ENCODE data around the gene TBC1D14. TPM values are rescaled to one million over a fixed set of nuclear protein-coding genes. Genes with fewer than 3 reads are reported as not detected.

The TBC1D14 gene
- total and polyA plus RNA-seq, 4 donors = 15.1 to 60.1 (median 46.4) TPM

DNA sequence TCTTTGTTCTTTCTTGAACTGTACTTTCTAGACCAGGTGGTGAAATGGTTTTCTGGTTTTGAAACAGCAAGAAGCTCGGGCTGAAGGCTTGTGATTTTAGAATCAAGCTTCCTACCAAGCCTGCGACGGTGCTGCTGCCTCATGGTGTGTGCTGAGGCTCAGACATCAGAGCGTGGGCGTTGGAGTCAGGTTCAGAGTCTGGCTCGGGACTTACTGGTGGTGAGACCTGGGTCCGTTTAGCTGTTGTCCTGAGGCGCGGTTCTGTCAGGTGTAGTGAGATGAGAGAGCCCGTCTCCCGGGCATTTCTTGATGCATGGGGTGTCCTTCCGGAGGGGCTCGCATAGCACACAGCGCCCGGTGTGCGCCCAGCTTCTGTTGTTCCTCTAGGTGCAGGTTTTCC, 113.9 kb downstream of the TBC1D14 start:
- no peaks in the 10 kb centered on the region for H3K27me3 ChIP-seq (ENCODE audit: control insufficient read depth in 3 of 3, insufficient read depth in 3 of 3, low read length in 2 of 3)
- DNase-seq = no peak
- no peak overlapping the region for H3K4me3 ChIP-seq
- no peaks in the 10 kb centered on the region for H3K4me1 ChIP-seq (ENCODE audit: control insufficient read depth in 5 of 5, insufficient read depth in 5 of 5, low read length in 5 of 5)
- ATAC-seq (ENCODE audit: insufficient read depth, low FRiP score) = no peak
- no peak overlapping the region for H3K27ac ChIP-seq (ENCODE audit: low read depth in 1 of 2, low read length in 1 of 2)
- TF ChIP-seq, protein P1, sequence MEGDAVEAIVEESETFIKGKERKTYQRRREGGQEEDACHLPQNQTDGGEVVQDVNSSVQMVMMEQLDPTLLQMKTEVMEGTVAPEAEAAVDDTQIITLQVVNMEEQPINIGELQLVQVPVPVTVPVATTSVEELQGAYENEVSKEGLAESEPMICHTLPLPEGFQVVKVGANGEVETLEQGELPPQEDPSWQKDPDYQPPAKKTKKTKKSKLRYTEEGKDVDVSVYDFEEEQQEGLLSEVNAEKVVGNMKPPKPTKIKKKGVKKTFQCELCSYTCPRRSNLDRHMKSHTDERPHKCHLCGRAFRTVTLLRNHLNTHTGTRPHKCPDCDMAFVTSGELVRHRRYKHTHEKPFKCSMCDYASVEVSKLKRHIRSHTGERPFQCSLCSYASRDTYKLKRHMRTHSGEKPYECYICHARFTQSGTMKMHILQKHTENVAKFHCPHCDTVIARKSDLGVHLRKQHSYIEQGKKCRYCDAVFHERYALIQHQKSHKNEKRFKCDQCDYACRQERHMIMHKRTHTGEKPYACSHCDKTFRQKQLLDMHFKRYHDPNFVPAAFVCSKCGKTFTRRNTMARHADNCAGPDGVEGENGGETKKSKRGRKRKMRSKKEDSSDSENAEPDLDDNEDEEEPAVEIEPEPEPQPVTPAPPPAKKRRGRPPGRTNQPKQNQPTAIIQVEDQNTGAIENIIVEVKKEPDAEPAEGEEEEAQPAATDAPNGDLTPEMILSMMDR (IDR thresholded peaks at IDR 0.05; ENCODE audit: control extremely low read depth, extremely low read depth) = no peak
- H3K36me3 ChIP-seq (ENCODE audit: control insufficient read depth in 4 of 4, insufficient read depth in 4 of 4, low read length in 4 of 4) = peaks cover 4 to 42% (median 17%) of the 10 kb centered on the region in 4 donors
- no peaks in the 10 kb centered on the region for H3K9me3 ChIP-seq (ENCODE audit: control insufficient read depth in 4 of 4, insufficient read depth in 3 of 4, low read length in 3 of 4)
- H3K9ac ChIP-seq (ENCODE audit: insufficient read depth in 1 of 2, low read length in 2 of 2) = no peak overlapping the region
- WGBS, 2 donors = 95 to 96% methylated on average over 16 of the region's 16 CpGs

DNA sequence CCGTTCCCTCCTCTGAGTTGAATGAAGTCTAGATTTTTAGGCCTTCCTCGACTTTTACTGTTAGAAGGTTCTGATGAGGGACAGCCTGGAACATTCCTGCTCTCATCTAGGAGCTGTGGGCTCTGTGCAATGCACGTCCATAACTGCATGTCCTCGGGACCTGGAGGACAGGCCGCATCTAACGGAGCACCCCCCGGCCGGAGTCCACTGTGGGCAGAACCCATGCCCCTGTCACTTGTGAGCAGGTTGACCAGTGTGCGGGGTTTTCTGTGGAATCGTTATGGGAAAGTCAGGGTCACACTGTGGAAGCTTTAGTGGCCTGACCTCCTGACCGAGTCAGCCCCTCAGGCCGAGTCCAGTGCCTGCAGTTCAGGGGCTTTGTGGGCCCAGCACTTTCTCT, 114.3 kb downstream of the TBC1D14 start:
- DNase-seq = no peak
- Histone ChIP-seq H3K9me3 (ENCODE audit: control insufficient read depth in 4 of 4, insufficient read depth in 3 of 4, low read length in 3 of 4) (no peaks in the 10 kb centered on the region), H3K27me3 (ENCODE audit: control insufficient read depth in 3 of 3, insufficient read depth in 3 of 3, low read length in 2 of 3) (no peaks in the 10 kb centered on the region), H3K4me3 (no peak overlapping the region), H3K9ac (ENCODE audit: insufficient read depth in 1 of 2, low read length in 2 of 2) (no peak overlapping the region), H3K36me3 (ENCODE audit: control insufficient read depth in 4 of 4, insufficient read depth in 4 of 4, low read length in 4 of 4) (peaks cover 4 to 41% (median 17%) of the 10 kb centered on the region in 4 donors), H3K27ac (ENCODE audit: low read depth in 1 of 2, low read length in 1 of 2) (no peak overlapping the region), H3K4me1 (ENCODE audit: control insufficient read depth in 5 of 5, insufficient read depth in 5 of 5, low read length in 5 of 5) (no peaks in the 10 kb centered on the region)
- TF ChIP-seq, protein P1 (IDR thresholded peaks at IDR 0.05; ENCODE audit: control extremely low read depth, extremely low read depth) = no peak
- ATAC-seq (ENCODE audit: insufficient read depth, low FRiP score) = no peak
- 96 to 97% methylated on average over 12 of the region's 12 CpGs for WGBS, 2 donors

DNA sequence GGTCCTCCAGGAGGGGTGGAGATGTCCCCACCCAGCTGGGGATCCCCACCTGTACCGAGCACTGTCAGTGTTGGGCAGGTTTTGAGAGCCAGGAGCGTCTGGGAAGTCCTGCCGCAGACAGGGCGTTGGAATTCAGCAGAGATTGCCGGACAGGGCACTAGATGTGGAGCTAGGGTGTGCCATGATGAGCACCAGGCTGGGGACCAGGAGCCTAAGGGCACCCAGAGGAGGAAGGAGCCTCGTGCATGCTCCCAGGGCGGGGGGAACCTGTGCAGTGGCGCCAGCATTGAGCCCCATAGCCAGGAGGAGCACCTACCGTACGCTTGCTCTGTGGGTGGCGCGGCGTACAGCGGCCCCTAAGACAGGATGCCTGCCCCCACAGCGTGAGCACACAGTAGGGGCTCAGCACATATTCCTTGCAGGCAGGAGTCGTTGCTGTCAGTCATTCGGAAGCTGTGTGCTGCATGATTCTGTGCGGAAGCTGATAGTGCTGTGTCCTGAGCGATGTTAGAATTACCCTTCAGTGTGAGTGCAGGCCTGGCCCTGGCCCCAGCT, 114.8 kb downstream of the TBC1D14 start:
- no peaks in the 10 kb centered on the region for H3K9me3 ChIP-seq (ENCODE audit: control insufficient read depth in 4 of 4, insufficient read depth in 3 of 4, low read length in 3 of 4)
- H3K27me3 ChIP-seq (ENCODE audit: control insufficient read depth in 3 of 3, insufficient read depth in 3 of 3, low read length in 2 of 3) = no peaks in the 10 kb centered on the region
- H3K36me3 ChIP-seq (ENCODE audit: control insufficient read depth in 4 of 4, insufficient read depth in 4 of 4, low read length in 4 of 4) = peaks cover 4 to 39% (median 17%) of the 10 kb centered on the region in 4 donors
- DNase-seq (no peak), ATAC-seq (ENCODE audit: insufficient read depth, low FRiP score) (no peak)
- H3K4me1 ChIP-seq (ENCODE audit: control insufficient read depth in 5 of 5, insufficient read depth in 5 of 5, low read length in 5 of 5) = no peaks in the 10 kb centered on the region
- WGBS, 2 donors = 94 to 95% methylated on average over 19 of the region's 19 CpGs
- no peak overlapping the region for H3K4me3 ChIP-seq
- H3K27ac ChIP-seq (ENCODE audit: low read depth in 1 of 2, low read length in 1 of 2) = no peak overlapping the region
- no peak overlapping the region for H3K9ac ChIP-seq (ENCODE audit: insufficient read depth in 1 of 2, low read length in 2 of 2)
- TF ChIP-seq, protein P1 (IDR thresholded peaks at IDR 0.05; ENCODE audit: control extremely low read depth, extremely low read depth) = no peak

Measured in lung (tissue), 12 donors.